LNCAP (cell line): Measurements from ENCODE around the gene CTNS.

Source experiments
- TF ChIP-seq, protein P1 (sequence below): fragments of 450-650 bp; IDR thresholded peaks from 2 replicates; pipeline ENCODE4 v1.5.1; 2017; ENCODE audit warnings: mild to moderate bottlenecking

The CTNS gene

GRCh38 chr17:3627769-3628167 is 8.8 kb upstream of the CTNS start:
- TF ChIP-seq, protein P1, sequence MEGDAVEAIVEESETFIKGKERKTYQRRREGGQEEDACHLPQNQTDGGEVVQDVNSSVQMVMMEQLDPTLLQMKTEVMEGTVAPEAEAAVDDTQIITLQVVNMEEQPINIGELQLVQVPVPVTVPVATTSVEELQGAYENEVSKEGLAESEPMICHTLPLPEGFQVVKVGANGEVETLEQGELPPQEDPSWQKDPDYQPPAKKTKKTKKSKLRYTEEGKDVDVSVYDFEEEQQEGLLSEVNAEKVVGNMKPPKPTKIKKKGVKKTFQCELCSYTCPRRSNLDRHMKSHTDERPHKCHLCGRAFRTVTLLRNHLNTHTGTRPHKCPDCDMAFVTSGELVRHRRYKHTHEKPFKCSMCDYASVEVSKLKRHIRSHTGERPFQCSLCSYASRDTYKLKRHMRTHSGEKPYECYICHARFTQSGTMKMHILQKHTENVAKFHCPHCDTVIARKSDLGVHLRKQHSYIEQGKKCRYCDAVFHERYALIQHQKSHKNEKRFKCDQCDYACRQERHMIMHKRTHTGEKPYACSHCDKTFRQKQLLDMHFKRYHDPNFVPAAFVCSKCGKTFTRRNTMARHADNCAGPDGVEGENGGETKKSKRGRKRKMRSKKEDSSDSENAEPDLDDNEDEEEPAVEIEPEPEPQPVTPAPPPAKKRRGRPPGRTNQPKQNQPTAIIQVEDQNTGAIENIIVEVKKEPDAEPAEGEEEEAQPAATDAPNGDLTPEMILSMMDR, result no peak

GRCh38 chr17:3630781-3631180 is 5.8 kb upstream of the CTNS start:
- TF ChIP-seq, protein P1, result no peak

GRCh38 chr17:3632287-3632686 is 4.3 kb upstream of the CTNS start:
- TF ChIP-seq, protein P1, result no peak

DNA sequence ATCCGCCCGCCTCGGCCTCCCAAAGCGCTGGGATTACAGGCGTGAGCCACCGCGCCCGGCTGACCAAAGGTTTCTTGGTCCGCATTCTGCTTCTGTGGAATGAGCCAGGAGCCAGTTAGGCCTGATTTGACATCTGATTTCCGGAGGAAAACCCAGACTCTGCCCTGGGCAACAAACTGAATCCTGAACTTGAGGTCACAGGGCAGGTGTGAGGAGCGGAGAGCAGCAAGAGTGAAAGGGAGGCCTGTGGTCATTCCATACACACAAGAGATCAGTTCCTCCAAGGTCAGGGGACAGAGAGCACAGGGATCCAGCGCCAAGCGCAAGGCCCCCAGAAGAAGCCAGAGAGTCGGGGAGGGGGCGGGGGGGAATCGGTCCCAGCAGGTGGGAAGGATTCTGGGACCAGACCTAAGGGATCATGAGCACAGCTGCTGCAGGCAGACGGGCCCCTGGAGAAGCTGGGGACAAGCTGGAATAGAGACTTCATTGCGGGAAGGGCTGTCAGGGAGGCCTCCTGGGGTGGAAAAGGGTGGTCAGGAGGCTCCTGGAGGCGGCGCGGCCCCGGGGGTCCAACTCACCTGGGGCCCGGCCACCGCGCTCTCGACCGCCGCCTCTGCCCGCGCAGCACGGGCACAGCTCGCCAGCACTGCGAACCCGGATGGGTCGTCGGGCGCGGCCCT is 946 bp upstream of the CTNS start:
- TF ChIP-seq, protein P1, result no peak

GRCh38 chr17:3636908-3637373 is 381 bp downstream of the CTNS start:
- TF ChIP-seq, protein P1, result no peak

DNA sequence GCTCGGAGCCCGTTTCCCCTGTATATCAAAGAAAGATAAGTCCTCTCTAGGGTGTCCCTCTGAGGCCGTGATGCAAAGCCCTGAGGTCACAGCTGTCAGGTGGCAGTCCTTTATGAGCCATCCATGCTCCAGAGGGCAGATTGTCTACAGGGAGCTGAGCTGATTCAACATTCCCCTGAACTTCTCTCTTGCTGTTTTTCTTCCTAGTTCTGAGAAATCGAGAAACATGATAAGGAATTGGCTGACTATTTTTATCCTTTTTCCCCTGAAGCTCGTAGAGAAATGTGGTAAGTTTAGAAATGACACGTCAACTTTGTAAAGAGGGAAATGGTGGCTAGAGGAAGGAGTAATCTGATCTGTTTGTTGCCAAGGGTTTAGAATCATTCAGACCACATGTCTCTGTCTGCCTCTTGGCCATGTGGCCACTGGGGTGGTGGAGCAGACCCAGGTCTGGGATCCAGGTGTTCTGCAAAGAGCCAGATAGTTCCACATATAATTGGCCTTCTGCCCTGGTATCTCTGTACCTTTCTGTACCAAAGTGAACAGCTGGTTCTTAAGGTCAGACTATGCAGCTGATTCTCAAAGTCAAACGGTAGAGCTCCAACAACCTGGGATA is 3.5 kb downstream of the CTNS start:
- TF ChIP-seq, protein P1, result no peak

- TF ChIP-seq, protein P1, result no peak
Observed at GRCh38 chr17:3641014-3641413, 4.5 kb downstream of the CTNS start.
